OCI-LY3 (cell line): ENCODE results near the gene CLSTN2.

Experiments
- H2AFZ ChIP-seq: fragments of 200-600, 300-600 bp; shearing (Covaris generic); 2 replicates; pipeline ENCODE4 v1.6.0; 2014; ENCODE audit warnings: antibody characterized with exemption, low read depth, low read length
- H3K27ac ChIP-seq: fragments of 200-600, 300-600 bp; sonication (generic); 2 replicates; pipeline ENCODE4 v1.5.1; 2014; ENCODE audit warnings: mild to moderate bottlenecking, low read length, moderate library complexity, mixed read lengths
- H3K27me3 ChIP-seq: fragments of 200-600, 300-600 bp; sonication (generic); 2 replicates; pipeline ENCODE4 v1.6.1; 2014; ENCODE audit warnings: low read depth, low read length, mixed read lengths
- H3K36me3 ChIP-seq: fragments of 200-600, 300-600 bp; sonication (generic); replicated peaks from 2 replicates; pipeline ENCODE3; 2014; ENCODE audit warnings: low read depth, low read length, mixed read lengths
- H3K4me1 ChIP-seq: fragments of 300-600, 200-600 bp; sonication (generic); 2 replicates; pipeline ENCODE4 v1.6.1; 2014; ENCODE audit warnings: low read length, mixed read lengths
- H3K4me2 ChIP-seq: fragments of 200-600, 300-600 bp; sonication (generic); 2 replicates; pipeline ENCODE4 v1.6.1; 2014; ENCODE audit warnings: low read length, mixed read lengths
- H3K4me3 ChIP-seq: fragments of 300-600, 200-600 bp; sonication (generic); 2 replicates; pipeline ENCODE4 v1.5.1; 2014; ENCODE audit warnings: antibody characterized with exemption, mild to moderate bottlenecking, low read length, moderate library complexity
- H3K79me2 ChIP-seq: fragments of 300-600, 200-600 bp; shearing (Covaris generic); 2 replicates; pipeline ENCODE4 v1.6.1; 2014; ENCODE audit warnings: mild to moderate bottlenecking, low read length, mixed read lengths
- H3K9ac ChIP-seq: fragments of 300-600, 200-600 bp; shearing (Covaris generic); 2 replicates; pipeline ENCODE4 v1.6.0; 2014; ENCODE audit warnings: mild to moderate bottlenecking, low read length, moderate library complexity
- H3K9me3 ChIP-seq: fragments of 200-600, 300-600 bp; shearing (Covaris generic); 2 replicates; pipeline ENCODE4 v1.6.1; 2014; ENCODE audit warnings: low read length, mixed read lengths; ENCODE audit not compliant: insufficient read depth
- H4K20me1 ChIP-seq: fragments of 200-600, 300-600 bp; sonication (generic); 2 replicates; pipeline ENCODE4 v1.6.1; 2016; ENCODE audit warnings: low read length, mixed read lengths; ENCODE audit not compliant: insufficient read depth
- EZH2phosphoT487 ChIP-seq: fragments of 200-600 bp; shearing (Covaris generic); IDR thresholded peaks from 2 replicates; pipeline ENCODE4 v1.6.1; 2018; ENCODE audit warnings: antibody characterized with exemption, mixed run types, low read depth
- TF ChIP-seq, protein P1 (sequence below): fragments of 200-600, 300-600 bp; sonication (generic); IDR thresholded peaks from 2 replicates; pipeline ENCODE4 v1.5.1; 2014; ENCODE audit warnings: antibody characterized with exemption, low read length, low read depth

The CLSTN2 gene

DNA sequence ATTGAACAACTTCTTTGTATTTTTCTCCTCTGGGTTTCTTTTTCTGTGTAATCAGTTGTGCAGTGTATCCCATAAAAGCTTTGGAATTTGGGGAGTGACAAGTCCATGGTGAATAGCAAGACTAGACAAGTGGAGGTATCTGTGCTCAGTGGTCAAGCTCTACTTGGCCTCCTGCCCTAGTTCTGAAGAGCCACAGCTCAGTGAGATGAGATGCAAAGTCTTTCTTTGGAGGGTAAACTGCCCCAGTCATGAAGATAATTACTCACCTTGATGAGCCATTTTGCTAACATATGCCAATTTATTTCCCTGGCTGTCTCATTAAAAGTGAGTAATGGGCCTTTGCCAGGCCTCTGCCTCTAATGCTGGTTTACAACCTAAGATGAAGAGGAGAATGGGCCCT lies 471.7 kb downstream of the CLSTN2 start:
- H3K4me3 ChIP-seq = no peak overlapping the region
- H3K4me2 ChIP-seq = no peak overlapping the region
- H3K4me1 ChIP-seq = no peaks in the 10 kb centered on the region
- no peak overlapping the region for H3K27ac ChIP-seq
- TF ChIP-seq, protein P1, sequence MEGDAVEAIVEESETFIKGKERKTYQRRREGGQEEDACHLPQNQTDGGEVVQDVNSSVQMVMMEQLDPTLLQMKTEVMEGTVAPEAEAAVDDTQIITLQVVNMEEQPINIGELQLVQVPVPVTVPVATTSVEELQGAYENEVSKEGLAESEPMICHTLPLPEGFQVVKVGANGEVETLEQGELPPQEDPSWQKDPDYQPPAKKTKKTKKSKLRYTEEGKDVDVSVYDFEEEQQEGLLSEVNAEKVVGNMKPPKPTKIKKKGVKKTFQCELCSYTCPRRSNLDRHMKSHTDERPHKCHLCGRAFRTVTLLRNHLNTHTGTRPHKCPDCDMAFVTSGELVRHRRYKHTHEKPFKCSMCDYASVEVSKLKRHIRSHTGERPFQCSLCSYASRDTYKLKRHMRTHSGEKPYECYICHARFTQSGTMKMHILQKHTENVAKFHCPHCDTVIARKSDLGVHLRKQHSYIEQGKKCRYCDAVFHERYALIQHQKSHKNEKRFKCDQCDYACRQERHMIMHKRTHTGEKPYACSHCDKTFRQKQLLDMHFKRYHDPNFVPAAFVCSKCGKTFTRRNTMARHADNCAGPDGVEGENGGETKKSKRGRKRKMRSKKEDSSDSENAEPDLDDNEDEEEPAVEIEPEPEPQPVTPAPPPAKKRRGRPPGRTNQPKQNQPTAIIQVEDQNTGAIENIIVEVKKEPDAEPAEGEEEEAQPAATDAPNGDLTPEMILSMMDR = no peak
- TF ChIP-seq EZH2phosphoT487 = no peak
- H4K20me1 ChIP-seq = no peaks in the 10 kb centered on the region
- no peaks in the 10 kb centered on the region for H3K27me3 ChIP-seq
- H3K36me3 ChIP-seq = no peaks in the 10 kb centered on the region
- H3K79me2 ChIP-seq = no peaks in the 10 kb centered on the region
- no peaks in the 10 kb centered on the region for H3K9me3 ChIP-seq
- no peak overlapping the region for H2AFZ ChIP-seq
- no peak overlapping the region for H3K9ac ChIP-seq

DNA sequence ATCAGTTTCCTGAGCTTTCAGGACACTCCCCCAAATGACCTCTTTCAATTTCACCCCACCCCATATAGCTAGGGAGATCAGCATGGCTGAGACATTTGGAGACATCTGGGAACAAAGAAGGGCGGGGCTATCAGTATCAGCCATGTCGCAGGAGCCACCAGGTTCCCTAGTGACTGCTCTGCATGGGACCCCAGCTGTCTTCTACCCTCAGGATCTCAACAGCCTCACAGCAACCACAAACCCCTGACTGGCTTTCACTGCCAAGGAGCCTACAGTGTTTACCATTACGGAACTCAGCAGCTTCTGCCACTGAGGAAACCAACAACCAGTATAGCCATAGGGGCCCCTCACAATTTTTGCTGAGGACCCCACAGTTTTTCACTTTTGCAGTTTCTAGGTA lies 473.3 kb downstream of the CLSTN2 start:
- Histone ChIP-seq H3K4me3 (no peak overlapping the region), H2AFZ (no peak overlapping the region), H4K20me1 (no peaks in the 10 kb centered on the region), H3K27ac (no peak overlapping the region), H3K79me2 (no peaks in the 10 kb centered on the region), H3K4me2 (no peak overlapping the region), H3K36me3 (no peaks in the 10 kb centered on the region), H3K9me3 (no peaks in the 10 kb centered on the region), H3K27me3 (no peaks in the 10 kb centered on the region), H3K4me1 (no peaks in the 10 kb centered on the region), H3K9ac (no peak overlapping the region)
- TF ChIP-seq EZH2phosphoT487 = no peak
- TF ChIP-seq, protein P1 = no peak

DNA sequence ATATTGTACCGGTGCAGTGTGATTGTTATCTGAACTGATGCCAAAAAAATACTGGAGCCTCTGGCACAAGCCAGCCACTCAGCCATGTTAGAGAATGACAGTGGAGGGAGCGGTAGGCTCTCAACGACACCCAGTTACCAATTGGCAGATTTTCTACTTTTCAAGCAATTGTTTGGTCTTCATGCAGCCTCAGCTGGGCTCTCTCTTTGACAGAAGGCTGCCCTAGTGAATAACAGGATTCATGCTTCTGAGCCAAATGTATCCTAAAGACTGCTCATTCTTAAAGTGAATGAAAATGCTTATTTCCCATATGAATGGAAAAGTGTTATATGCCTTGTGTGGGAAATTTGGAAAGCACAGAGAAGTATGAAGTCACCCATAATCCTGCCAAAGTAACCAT lies 481.7 kb downstream of the CLSTN2 start:
- H3K4me2 ChIP-seq = no peak overlapping the region
- H3K9ac ChIP-seq = no peak overlapping the region
- H3K4me1 ChIP-seq = no peaks in the 10 kb centered on the region
- H4K20me1 ChIP-seq = no peaks in the 10 kb centered on the region
- no peak overlapping the region for H3K27ac ChIP-seq
- no peak overlapping the region for H3K4me3 ChIP-seq
- no peaks in the 10 kb centered on the region for H3K79me2 ChIP-seq
- TF ChIP-seq, protein P1 = no peak
- TF ChIP-seq EZH2phosphoT487 = no peak
- H3K9me3 ChIP-seq = no peaks in the 10 kb centered on the region
- H3K27me3 ChIP-seq = peaks cover 11% of the 10 kb centered on the region
- no peak overlapping the region for H2AFZ ChIP-seq
- no peaks in the 10 kb centered on the region for H3K36me3 ChIP-seq

DNA sequence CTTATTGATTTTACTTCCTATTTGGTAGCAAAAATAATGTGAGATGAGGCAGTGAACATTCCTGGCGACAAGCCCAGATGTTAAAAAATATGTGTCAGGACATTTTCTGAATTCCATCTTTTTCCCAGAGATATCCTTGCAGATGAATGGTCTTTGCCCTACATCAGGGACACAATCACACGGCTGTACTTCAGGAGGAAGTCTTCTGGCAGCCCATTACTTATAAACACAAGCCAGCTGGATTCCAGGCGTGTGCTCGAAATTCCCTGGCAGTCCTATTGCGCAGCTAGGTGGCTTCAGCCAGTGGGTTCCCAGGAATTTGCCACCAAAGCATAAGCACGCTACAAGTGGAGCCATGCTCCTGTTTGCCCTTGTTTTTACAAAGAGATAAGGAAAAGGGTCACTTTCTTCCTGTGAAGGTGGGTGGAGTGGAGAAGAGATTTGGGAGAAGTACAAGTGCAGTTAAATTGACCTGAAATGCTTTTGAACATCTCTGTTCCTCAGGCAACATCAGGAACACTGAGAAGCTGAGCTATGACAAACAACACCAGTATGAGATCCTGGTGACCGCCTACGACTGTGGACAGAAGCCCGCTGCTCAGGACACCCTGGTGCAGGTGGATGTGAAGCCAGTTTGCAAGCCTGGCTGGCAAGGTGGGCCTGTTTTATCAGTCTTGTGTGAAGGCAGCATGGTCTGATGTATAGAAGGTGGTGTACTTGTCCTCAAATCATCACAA lies 485.8 kb downstream of the CLSTN2 start:
- Histone ChIP-seq H2AFZ (no peak overlapping the region), H3K4me2 (no peak overlapping the region), H3K4me1 (no peaks in the 10 kb centered on the region), H3K4me3 (no peak overlapping the region), H3K27ac (no peak overlapping the region), H3K9ac (no peak overlapping the region), H3K36me3 (no peaks in the 10 kb centered on the region), H4K20me1 (no peaks in the 10 kb centered on the region), H3K9me3 (no peaks in the 10 kb centered on the region), H3K27me3 (peaks cover 23% of the 10 kb centered on the region), H3K79me2 (no peaks in the 10 kb centered on the region)
- TF ChIP-seq EZH2phosphoT487 = no peak
- TF ChIP-seq, protein P1 = no peak
